ENCODE results near the gene CHN1. TPM values are rescaled to one million over a fixed set of nuclear protein-coding genes. Genes with fewer than 3 reads are reported as not detected.

CHN1 gene
- total RNA-seq, 1 experiment from 2014 or later, result 0.41 TPM

DNA sequence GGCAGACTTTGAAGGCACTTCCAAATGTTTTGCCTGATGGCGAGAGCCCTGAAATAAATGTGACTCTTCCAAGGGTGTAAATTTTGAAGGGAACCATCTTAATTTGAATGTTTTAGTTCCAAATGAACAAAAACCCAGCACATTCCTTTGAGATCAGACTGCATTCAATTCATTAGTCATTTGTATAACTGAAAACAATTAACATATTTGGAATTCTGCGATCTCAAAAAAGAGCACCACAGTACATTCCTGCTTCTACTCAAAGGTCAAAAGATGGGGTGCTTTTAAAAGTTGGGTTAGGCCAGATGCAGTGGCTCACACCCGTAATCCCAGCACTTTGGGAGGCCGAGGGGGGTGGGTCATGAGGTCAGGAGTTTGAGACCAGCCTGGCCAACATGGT, 202.7 kb downstream of the CHN1 start:
- no peak for DNase-seq
- Mint-ChIP-seq H3K4me1 (ENCODE audit: low read depth, unreplicated experiment) (no peaks in the 10 kb centered on the region), H3K4me3 (ENCODE audit: unreplicated experiment) (no peak overlapping the region), H3K9me3 (ENCODE audit: unreplicated experiment) (no peaks in the 10 kb centered on the region), H3K36me3 (ENCODE audit: insufficient read depth, unreplicated experiment) (no peaks in the 10 kb centered on the region), H3K27me3 (ENCODE audit: insufficient read depth, unreplicated experiment) (peaks cover 10% of the 10 kb centered on the region), H3K27ac (ENCODE audit: unreplicated experiment) (no peak overlapping the region)
- Histone ChIP-seq H3K4me1 (no peaks in the 10 kb centered on the region), H3K36me3 (ENCODE audit: control insufficient read depth, insufficient read depth, low read length) (no peaks in the 10 kb centered on the region), H3K9me3 (no peaks in the 10 kb centered on the region), H3K4me3 (ENCODE audit: low read depth, low read length) (no peak overlapping the region), H3K27me3 (replicated peaks; ENCODE audit: control insufficient read depth, insufficient read depth, low read length) (no peaks in the 10 kb centered on the region; the same call in 1 of the 2 replicates)
- intact Hi-C loops (cut with micrococcal nuclease; ENCODE audit: unreplicated experiment), result no loop called here
- TF ChIP-seq, protein P1, sequence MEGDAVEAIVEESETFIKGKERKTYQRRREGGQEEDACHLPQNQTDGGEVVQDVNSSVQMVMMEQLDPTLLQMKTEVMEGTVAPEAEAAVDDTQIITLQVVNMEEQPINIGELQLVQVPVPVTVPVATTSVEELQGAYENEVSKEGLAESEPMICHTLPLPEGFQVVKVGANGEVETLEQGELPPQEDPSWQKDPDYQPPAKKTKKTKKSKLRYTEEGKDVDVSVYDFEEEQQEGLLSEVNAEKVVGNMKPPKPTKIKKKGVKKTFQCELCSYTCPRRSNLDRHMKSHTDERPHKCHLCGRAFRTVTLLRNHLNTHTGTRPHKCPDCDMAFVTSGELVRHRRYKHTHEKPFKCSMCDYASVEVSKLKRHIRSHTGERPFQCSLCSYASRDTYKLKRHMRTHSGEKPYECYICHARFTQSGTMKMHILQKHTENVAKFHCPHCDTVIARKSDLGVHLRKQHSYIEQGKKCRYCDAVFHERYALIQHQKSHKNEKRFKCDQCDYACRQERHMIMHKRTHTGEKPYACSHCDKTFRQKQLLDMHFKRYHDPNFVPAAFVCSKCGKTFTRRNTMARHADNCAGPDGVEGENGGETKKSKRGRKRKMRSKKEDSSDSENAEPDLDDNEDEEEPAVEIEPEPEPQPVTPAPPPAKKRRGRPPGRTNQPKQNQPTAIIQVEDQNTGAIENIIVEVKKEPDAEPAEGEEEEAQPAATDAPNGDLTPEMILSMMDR (IDR thresholded peaks at IDR 0.05; ENCODE audit: insufficient read depth in 1 of 2, low read depth in 1 of 2, low read length in 1 of 2, severe bottlenecking in 1 of 2, unreplicated experiment in 1 of 2), result no peak
- ChIA-PET CTCF (no interaction called here), POLR2A (no interaction called here)
- BruUV-seq (replicated peaks), result no TSS peak

DNA sequence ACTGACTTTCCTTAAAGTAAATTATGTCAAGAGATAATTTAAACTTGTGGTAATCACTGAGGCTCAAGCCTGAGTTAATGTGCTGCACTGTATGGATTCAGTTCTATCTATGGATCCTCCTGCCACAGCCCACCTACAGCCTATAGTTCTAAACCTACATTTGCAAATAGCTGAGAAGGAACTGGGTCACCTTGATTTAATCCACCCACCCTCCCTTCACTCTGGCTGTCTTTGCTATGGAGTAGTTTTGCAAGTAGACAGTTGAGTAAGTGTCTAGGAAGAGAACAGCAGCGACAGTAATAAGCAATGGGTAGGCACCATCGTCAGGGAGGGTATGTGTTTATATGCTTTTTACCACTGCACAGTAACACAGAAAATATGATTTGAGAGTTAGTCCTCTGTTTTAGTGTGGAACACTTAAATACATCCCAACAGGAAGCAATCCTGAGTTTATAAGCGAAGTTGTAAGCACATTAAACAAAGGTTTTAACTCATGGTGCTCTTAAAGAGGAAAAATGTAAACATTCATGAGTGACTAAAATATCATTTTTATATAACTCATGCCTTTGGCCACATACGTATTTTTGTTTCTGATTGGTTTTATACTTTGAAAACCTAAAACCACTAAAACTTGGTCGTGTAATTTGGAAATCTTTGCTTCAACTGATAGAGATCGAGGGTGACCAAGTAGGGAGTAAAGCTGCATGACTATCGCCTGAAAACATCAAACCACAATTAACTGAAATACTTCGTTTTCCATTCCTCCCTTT, 204.6 kb downstream of the CHN1 start:
- POLR2A ChIA-PET, result no interaction called here

DNA sequence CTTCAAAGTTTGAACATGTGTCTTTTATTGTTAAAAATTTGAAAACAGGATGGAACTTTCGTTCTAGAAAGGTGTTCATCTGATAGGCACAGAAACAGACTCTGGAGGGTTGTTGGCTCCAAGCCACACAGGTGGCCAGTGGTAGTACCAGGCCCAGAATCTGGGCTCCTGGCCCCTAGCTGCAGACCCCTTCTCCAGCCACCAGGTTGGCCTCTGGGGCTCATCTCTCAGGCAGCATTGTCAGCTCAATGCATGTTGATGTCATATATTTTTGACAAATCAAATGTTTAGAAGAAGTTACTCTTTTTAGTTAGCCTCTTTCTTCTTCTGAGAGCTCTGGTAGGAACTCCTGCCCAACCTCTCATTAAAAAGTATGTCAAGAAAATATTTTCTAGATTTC, 206.4 kb downstream of the CHN1 start:
- Histone ChIP-seq H3K27me3 (replicated peaks; ENCODE audit: control insufficient read depth, insufficient read depth, low read length) (no peaks in the 10 kb centered on the region), H3K36me3 (ENCODE audit: control insufficient read depth, insufficient read depth, low read length) (no peaks in the 10 kb centered on the region), H3K9me3 (no peaks in the 10 kb centered on the region), H3K4me3 (ENCODE audit: low read depth, low read length) (no peak overlapping the region), H3K4me1 (no peaks in the 10 kb centered on the region)
- intact Hi-C loops (cut with micrococcal nuclease; ENCODE audit: unreplicated experiment), result no loop called here
- Mint-ChIP-seq H3K36me3 (ENCODE audit: insufficient read depth, unreplicated experiment) (no peaks in the 10 kb centered on the region), H3K4me3 (ENCODE audit: unreplicated experiment) (no peak overlapping the region), H3K27ac (ENCODE audit: unreplicated experiment) (no peak overlapping the region), H3K9me3 (ENCODE audit: unreplicated experiment) (no peaks in the 10 kb centered on the region), H3K4me1 (ENCODE audit: low read depth, unreplicated experiment) (peaks cover 9% of the 10 kb centered on the region), H3K27me3 (ENCODE audit: insufficient read depth, unreplicated experiment) (no peaks in the 10 kb centered on the region)
- no TSS peak for BruUV-seq (replicated peaks)
- TF ChIP-seq, protein P1 (IDR thresholded peaks at IDR 0.05; ENCODE audit: insufficient read depth in 1 of 2, low read depth in 1 of 2, low read length in 1 of 2, severe bottlenecking in 1 of 2, unreplicated experiment in 1 of 2), result no peak
- DNase-seq, result no peak
- ChIA-PET CTCF (no interaction called here), POLR2A (no interaction called here)

More for the DNA sequence above, 204.6 kb downstream of the CHN1 start:
- no peaks in the 10 kb centered on the region; the same call in 1 of the 2 replicates for H3K27me3 ChIP-seq (replicated peaks; ENCODE audit: control insufficient read depth, insufficient read depth, low read length)
- no peaks in the 10 kb centered on the region for H3K9me3 ChIP-seq
- H3K9me3 Mint-ChIP-seq (ENCODE audit: unreplicated experiment), result no peaks in the 10 kb centered on the region
- H3K4me1 Mint-ChIP-seq (ENCODE audit: low read depth, unreplicated experiment), result peaks cover 8% of the 10 kb centered on the region
- H3K4me3 Mint-ChIP-seq (ENCODE audit: unreplicated experiment), result no peak overlapping the region
- H3K27me3 Mint-ChIP-seq (ENCODE audit: insufficient read depth, unreplicated experiment), result peaks cover 10% of the 10 kb centered on the region
- H3K4me1 ChIP-seq, result no peaks in the 10 kb centered on the region
- no TSS peak for BruUV-seq (replicated peaks)
- no peak overlapping the region for H3K27ac Mint-ChIP-seq (ENCODE audit: unreplicated experiment)
- intact Hi-C loops (cut with micrococcal nuclease; ENCODE audit: unreplicated experiment), result no loop called here
- no peak for DNase-seq
- no peak overlapping the region for H3K4me3 ChIP-seq (ENCODE audit: low read depth, low read length)
- H3K36me3 Mint-ChIP-seq (ENCODE audit: insufficient read depth, unreplicated experiment), result no peaks in the 10 kb centered on the region
- CTCF ChIA-PET, result no interaction called here
- TF ChIP-seq, protein P1 (IDR thresholded peaks at IDR 0.05; ENCODE audit: insufficient read depth in 1 of 2, low read depth in 1 of 2, low read length in 1 of 2, severe bottlenecking in 1 of 2, unreplicated experiment in 1 of 2), result no peak
- no peaks in the 10 kb centered on the region for H3K36me3 ChIP-seq (ENCODE audit: control insufficient read depth, insufficient read depth, low read length)
